NT2/D1 (cell line): ENCODE measurements around the gene ARMCX5.

Experiments used
- SUZ12 ChIP-seq: IDR thresholded peaks from 2 replicates; pipeline ENCODE4 v1.6.1; 2011; ENCODE audit not compliant: insufficient read length, insufficient read depth; ENCODE audit errors: extremely low read depth
- YY1 ChIP-seq: IDR thresholded peaks from 2 replicates; pipeline ENCODE4 v1.6.1; 2011; ENCODE audit not compliant: insufficient read length, insufficient read depth
- ZNF274 ChIP-seq: IDR thresholded peaks from 2 replicates; pipeline ENCODE4 v1.6.1; 2011; ENCODE audit warnings: mild to moderate bottlenecking, low read depth, low read length

- TF ChIP-seq ZNF274 (no peak), YY1 (no peak), SUZ12 (no peak)
Observed at GRCh38 chrX:102606115-102606514, 6.8 kb downstream of the ARMCX5 start.
